Body of pancreas (tissue), 4 donors: Measurements from ENCODE around the gene SLAMF9. TPM values are rescaled to one million over a fixed set of nuclear protein-coding genes. Genes with fewer than 3 reads are reported as not detected.

Experiments
- ATAC-seq: fragments of 150-250 bp; one replicate; pipeline ENCODE4 v1.9.1; 2016
- DNase-seq, 4 donors: peaks; one replicate each; pipeline ENCODE4 v3.0.0-alpha.2; 2019
- H3K27ac ChIP-seq, 4 donors: fragments of 200-600 bp; sonication (generic); 1 replicate in 3 of 4; 2 replicates in 1 of 4; pipeline versions ENCODE4 v1.5.1 to v1.6.1; 2016 to 2019; ENCODE audit warnings: mild to moderate bottlenecking in 1 of 4, mixed read lengths in 1 of 4, moderate library complexity in 1 of 4
- H3K27me3 ChIP-seq, 2 donors: fragments of 200-600 bp; sonication (generic); one replicate each; pipeline ENCODE4 v1.6.0; 2016; ENCODE audit warnings: mild to moderate bottlenecking in 1 of 2
- H3K36me3 ChIP-seq, 2 donors: fragments of 200-600 bp; sonication (generic); replicated peaks in 1 of 2; 2 replicates each; pipeline ENCODE4 v1.5.1; 2016; ENCODE audit warnings: low read depth in 2 of 2; ENCODE audit not compliant: insufficient read depth in 1 of 2
- H3K4me1 ChIP-seq: fragments of 200-600 bp; sonication (generic); one replicate; pipeline ENCODE4 v1.6.0; 2016
- H3K4me3 ChIP-seq, 2 donors: fragments of 200-600 bp; sonication (generic); 1 replicate in 1 of 2; 2 replicates in 1 of 2; pipeline ENCODE4 v1.5.1; 2016 to 2019
- H3K9me3 ChIP-seq, 3 donors: fragments of 200-600 bp; sonication (generic); 1 replicate in 2 of 3; 2 replicates in 1 of 3; pipeline ENCODE4 v1.5.1; 2016
- CTCF ChIP-seq, 7 experiments: fragments of 450-650 bp in 4 of 7; fragments of 200-600 bp in 3 of 7; sonication (generic) in 3 of 7; IDR thresholded peaks; one replicate each; pipeline ENCODE4 v1.5.1; 2016 to 2019; ENCODE audit warnings: antibody characterized with exemption in 7 of 7
- POLR2A ChIP-seq, 3 donors: fragments of 450-650 bp; IDR thresholded peaks; one replicate each; pipeline ENCODE4 v1.6.1; 2016; ENCODE audit warnings: antibody characterized with exemption in 3 of 3, mild to moderate bottlenecking in 2 of 3
- WGBS, 2 donors: methylation state at CpG; one replicate each; pipeline ENCODE4 v1.1.5; 2017; 5-methylcytosine and 5-hydroxymethylcytosine counted together
- intact Hi-C: fragments of 100-400 bp; cut with DNase I; formaldehyde crosslinking; loops from one replicate; pipeline ENCODE4 v1.15.1; 2023
- total RNA-seq, 2 donors: library from RNA; depleted of rRNA; stranded (reverse); fragments of >200 nt; gene quantifications; one replicate each; pipeline ENCODE4 v1.1.0, GENCODE V29; 2016

Gene SLAMF9
- total RNA-seq, 2 donors from 2014 or later = not detected

- Histone ChIP-seq H3K27ac (no peak overlapping the region), H3K27me3 (no peaks in the 10 kb centered on the region), H3K36me3 (no peaks in the 10 kb centered on the region), H3K4me1 (peaks cover 19% of the 10 kb centered on the region), H3K4me3 (no peak overlapping the region), H3K9me3 (no peaks in the 10 kb centered on the region)
- TF ChIP-seq CTCF (IDR thresholded peaks at IDR 0.05) (no peak), POLR2A (IDR thresholded peaks at IDR 0.05) (no peak)
- DNase-seq = no peak
- WGBS, 2 donors = 79 to 86% methylated on average over 5 to 6 of the region's 6 CpGs
- intact Hi-C loops = no loop called here
- no peak for ATAC-seq
Observed at GRCh38 chr1:159973350-159973940, 19.4 kb upstream of the SLAMF9 start.

GRCh38 chr1:159972443-159973205 lies 18.6 kb upstream of the SLAMF9 start:
- H3K27ac ChIP-seq = no peak overlapping the region
- no peaks in the 10 kb centered on the region for H3K9me3 ChIP-seq
- peaks cover 19% of the 10 kb centered on the region for H3K4me1 ChIP-seq
- ATAC-seq (no peak), DNase-seq (no peak)
- TF ChIP-seq POLR2A (IDR thresholded peaks at IDR 0.05) = no peak
- no peak for TF ChIP-seq CTCF (IDR thresholded peaks at IDR 0.05)
- H3K4me3 ChIP-seq = no peak overlapping the region
- H3K36me3 ChIP-seq = no peaks in the 10 kb centered on the region
- intact Hi-C loops = no loop called here
- H3K27me3 ChIP-seq = no peaks in the 10 kb centered on the region
- WGBS, 2 donors = 81 to 99% methylated on average over 5 to 8 of the region's 8 CpGs

- intact Hi-C loops = no loop called here
- no peaks in the 10 kb centered on the region for H3K27me3 ChIP-seq
- WGBS, 2 donors = 14 to 23% methylated on average over 7 to 9 of the region's 9 CpGs
- DNase-seq (peak; percentile 41 to 56 (median 48)), ATAC-seq (peak; percentile 87)
- TF ChIP-seq POLR2A (IDR thresholded peaks at IDR 0.05) = no peak
- peak in 3 of 7 experiments; percentile 18 to 29 (median 22) for TF ChIP-seq CTCF (IDR thresholded peaks at IDR 0.05)
- no peaks in the 10 kb centered on the region for H3K9me3 ChIP-seq
- peak overlapping the region in 3 of 4 donors; percentile 20 to 27 (median 22) for H3K27ac ChIP-seq
- H3K36me3 ChIP-seq = no peaks in the 10 kb centered on the region
- peaks cover 19% of the 10 kb centered on the region for H3K4me1 ChIP-seq
- H3K4me3 ChIP-seq = no peak overlapping the region
Observed at GRCh38 chr1:159970932-159971342, 16.9 kb upstream of the SLAMF9 start.

- WGBS, 2 donors = 85 to 87% methylated on average over 3 of the region's 3 CpGs
- ATAC-seq = no peak
Observed at GRCh38 chr1:159968901-159969300, 14.9 kb upstream of the SLAMF9 start.

More at GRCh38 chr1:159968901-159969300, 14.9 kb upstream of the SLAMF9 start:
- Histone ChIP-seq H3K4me3 (no peak overlapping the region), H3K9me3 (no peaks in the 10 kb centered on the region), H3K27ac (no peak overlapping the region), H3K36me3 (no peaks in the 10 kb centered on the region), H3K4me1 (peaks cover 19% of the 10 kb centered on the region), H3K27me3 (no peaks in the 10 kb centered on the region)
- TF ChIP-seq CTCF (IDR thresholded peaks at IDR 0.05) (no peak), POLR2A (IDR thresholded peaks at IDR 0.05) (no peak)
- DNase-seq = no peak
- intact Hi-C loops = no loop called here
